ENCODE measurements around the gene ARHGAP35.
"Not testable (repeated sequence)": the region's sequence is repeated elsewhere in the genome, so short reads cannot be mapped to it uniquely, and the experiment has no call there.

- TF ChIP-seq POLR2A (IDR thresholded peaks at IDR 0.05; ENCODE audit: low read depth): not testable (repeated sequence)
- TF ChIP-seq, protein P1, sequence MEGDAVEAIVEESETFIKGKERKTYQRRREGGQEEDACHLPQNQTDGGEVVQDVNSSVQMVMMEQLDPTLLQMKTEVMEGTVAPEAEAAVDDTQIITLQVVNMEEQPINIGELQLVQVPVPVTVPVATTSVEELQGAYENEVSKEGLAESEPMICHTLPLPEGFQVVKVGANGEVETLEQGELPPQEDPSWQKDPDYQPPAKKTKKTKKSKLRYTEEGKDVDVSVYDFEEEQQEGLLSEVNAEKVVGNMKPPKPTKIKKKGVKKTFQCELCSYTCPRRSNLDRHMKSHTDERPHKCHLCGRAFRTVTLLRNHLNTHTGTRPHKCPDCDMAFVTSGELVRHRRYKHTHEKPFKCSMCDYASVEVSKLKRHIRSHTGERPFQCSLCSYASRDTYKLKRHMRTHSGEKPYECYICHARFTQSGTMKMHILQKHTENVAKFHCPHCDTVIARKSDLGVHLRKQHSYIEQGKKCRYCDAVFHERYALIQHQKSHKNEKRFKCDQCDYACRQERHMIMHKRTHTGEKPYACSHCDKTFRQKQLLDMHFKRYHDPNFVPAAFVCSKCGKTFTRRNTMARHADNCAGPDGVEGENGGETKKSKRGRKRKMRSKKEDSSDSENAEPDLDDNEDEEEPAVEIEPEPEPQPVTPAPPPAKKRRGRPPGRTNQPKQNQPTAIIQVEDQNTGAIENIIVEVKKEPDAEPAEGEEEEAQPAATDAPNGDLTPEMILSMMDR (IDR thresholded peaks at IDR 0.05): not testable (repeated sequence)
Measured at GRCh38 chr19:46882751-46883150, 22.0 kb downstream of the ARHGAP35 start.

Measured in esophagus muscularis mucosa (tissue), 3 donors.